Spinal cord (tissue), 10 donors: Measurements from ENCODE around the gene BICDL1. TPM values are rescaled to one million over a fixed set of nuclear protein-coding genes. Genes with fewer than 3 reads are reported as not detected.

Source experiments
- DNase-seq, 6 donors: peaks; one replicate each; pipeline versions ENCODE4 v3.0.0 to v3.0.0-alpha.2; 2013 to 2015; ENCODE audit warnings: low spot score in 6 of 6, low read depth in 4 of 6
- H3K27ac ChIP-seq: one replicate; pipeline ENCODE4 v1.5.1; 2013; ENCODE audit warnings: low read depth, low read length, control low read depth
- H3K27me3 ChIP-seq: one replicate; pipeline ENCODE4 v1.6.1; 2013; ENCODE audit warnings: low read length; ENCODE audit not compliant: control insufficient read depth, insufficient read depth
- H3K36me3 ChIP-seq: one replicate; pipeline ENCODE4 v1.6.1; 2013; ENCODE audit warnings: low read length; ENCODE audit not compliant: control insufficient read depth, insufficient read depth
- H3K4me1 ChIP-seq: one replicate; pipeline ENCODE4 v1.6.1; 2013; ENCODE audit warnings: low read length; ENCODE audit not compliant: control insufficient read depth, insufficient read depth
- H3K4me3 ChIP-seq: one replicate; pipeline ENCODE4 v1.5.1; 2013; ENCODE audit warnings: low read depth, low read length, control low read depth
- H3K9me3 ChIP-seq: one replicate; pipeline ENCODE4 v1.6.1; 2013; ENCODE audit warnings: low read length; ENCODE audit not compliant: control insufficient read depth, insufficient read depth
- WGBS: methylation state at CpG from one replicate; pipeline ENCODE4 v1.1.5; 2013; ENCODE audit warnings: missing lambda C conversion rate; ENCODE audit not compliant: insufficient coverage; 5-methylcytosine and 5-hydroxymethylcytosine counted together
- polyA plus RNA-seq, 2 donors: library from polyadenylated mRNA; unstranded; fragments of 120-200 nt; gene quantifications; one replicate each; pipeline ENCODE4 v1.2.1, GENCODE V29; 2013; ENCODE audit not compliant: insufficient read length in 2 of 2
- total RNA-seq, 2 donors: library from RNA; depleted of rRNA in 1 of 2; stranded (reverse); fragments of 120-200 nt in 1 of 2; fragments of >200 nt in 1 of 2; gene quantifications; one replicate each; pipeline versions ENCODE4 v1.2.3 to v1.2.4, GENCODE V29; 2013 to 2014
- donor health status: healthy.

The BICDL1 gene
- total and polyA plus RNA-seq, 4 donors: 11.7 to 55.1 (median 30.1) TPM

- H3K4me1 ChIP-seq: no peaks in the 10 kb centered on the region
- H3K9me3 ChIP-seq: no peaks in the 10 kb centered on the region
- H3K36me3 ChIP-seq: peaks cover 16% of the 10 kb centered on the region
- H3K4me3 ChIP-seq: no peak overlapping the region
- 90% methylated on average over 17 of the region's 18 CpGs for WGBS
- DNase-seq: no peak
- H3K27ac ChIP-seq: no peak overlapping the region
- H3K27me3 ChIP-seq: no peaks in the 10 kb centered on the region
Measured at GRCh38 chr12:120072472-120073249, 83.6 kb downstream of the BICDL1 start.

GRCh38 chr12:120075034-120075616, 86.1 kb downstream of the BICDL1 start:
- Histone ChIP-seq H3K27me3 (no peaks in the 10 kb centered on the region), H3K9me3 (no peaks in the 10 kb centered on the region), H3K4me3 (no peak overlapping the region), H3K4me1 (no peaks in the 10 kb centered on the region), H3K27ac (no peak overlapping the region), H3K36me3 (peaks cover 16% of the 10 kb centered on the region)
- 80% methylated on average over 1 of the region's 7 CpGs for WGBS
- no peak for DNase-seq

GRCh38 chr12:120076651-120077050, 87.6 kb downstream of the BICDL1 start:
- Histone ChIP-seq H3K4me1 (no peaks in the 10 kb centered on the region), H3K27me3 (no peaks in the 10 kb centered on the region), H3K9me3 (no peaks in the 10 kb centered on the region), H3K36me3 (peaks cover 15% of the 10 kb centered on the region), H3K4me3 (no peak overlapping the region), H3K27ac (no peak overlapping the region)
- WGBS: 96% methylated on average over 6 of the region's 6 CpGs
- DNase-seq: no peak

DNA sequence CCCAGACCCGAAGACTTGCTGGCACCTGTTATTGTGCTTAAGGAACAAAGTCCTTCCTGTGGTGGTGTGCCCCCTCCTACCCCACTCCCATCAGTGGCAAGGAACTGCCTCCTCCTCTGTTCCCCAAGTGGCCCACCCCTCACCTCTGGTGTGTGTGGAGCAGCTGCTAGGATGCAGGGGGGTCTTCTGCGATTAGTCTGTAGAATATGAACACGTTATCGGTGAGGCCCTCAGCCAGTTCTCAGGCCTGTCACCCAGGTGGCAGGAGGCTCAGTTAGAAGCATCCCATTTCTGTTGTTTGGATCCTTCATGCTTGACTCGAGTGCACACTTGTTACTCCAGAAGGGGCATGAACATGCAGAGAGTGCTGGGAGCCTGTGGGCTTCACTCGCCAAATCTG, 88.2 kb downstream of the BICDL1 start:
- Histone ChIP-seq H3K27ac (no peak overlapping the region), H3K4me1 (no peaks in the 10 kb centered on the region), H3K36me3 (peaks cover 14% of the 10 kb centered on the region), H3K27me3 (no peaks in the 10 kb centered on the region), H3K4me3 (no peak overlapping the region), H3K9me3 (no peaks in the 10 kb centered on the region)
- DNase-seq: no peak
- 78% methylated on average over 4 of the region's 6 CpGs for WGBS

DNA sequence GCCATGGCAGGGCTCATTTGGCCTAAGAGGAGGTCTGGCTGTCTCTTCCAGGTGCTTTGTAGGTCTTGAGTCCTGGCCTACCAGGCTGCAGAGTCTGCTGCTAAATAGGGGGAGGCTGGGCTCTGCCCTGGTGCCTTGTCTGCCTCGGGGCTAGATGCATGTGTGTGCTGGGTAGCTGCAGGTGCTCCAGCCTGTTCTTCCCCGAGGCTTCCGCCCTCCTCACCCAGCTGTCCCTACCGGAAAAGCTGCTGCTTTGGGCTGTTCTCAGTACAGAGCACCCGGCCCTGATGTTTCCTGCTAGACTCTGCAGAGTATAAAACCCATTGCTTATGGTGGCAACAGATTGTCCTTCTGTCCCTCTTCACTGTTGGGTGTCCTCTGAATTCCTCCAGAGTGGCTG, 89.8 kb downstream of the BICDL1 start:
- H3K4me1 ChIP-seq: no peaks in the 10 kb centered on the region
- no peak overlapping the region for H3K4me3 ChIP-seq
- H3K27me3 ChIP-seq: no peaks in the 10 kb centered on the region
- DNase-seq: no peak
- H3K9me3 ChIP-seq: no peaks in the 10 kb centered on the region
- H3K36me3 ChIP-seq: peaks cover 12% of the 10 kb centered on the region
- no peak overlapping the region for H3K27ac ChIP-seq
- WGBS: 81% methylated on average over 5 of the region's 5 CpGs

DNA sequence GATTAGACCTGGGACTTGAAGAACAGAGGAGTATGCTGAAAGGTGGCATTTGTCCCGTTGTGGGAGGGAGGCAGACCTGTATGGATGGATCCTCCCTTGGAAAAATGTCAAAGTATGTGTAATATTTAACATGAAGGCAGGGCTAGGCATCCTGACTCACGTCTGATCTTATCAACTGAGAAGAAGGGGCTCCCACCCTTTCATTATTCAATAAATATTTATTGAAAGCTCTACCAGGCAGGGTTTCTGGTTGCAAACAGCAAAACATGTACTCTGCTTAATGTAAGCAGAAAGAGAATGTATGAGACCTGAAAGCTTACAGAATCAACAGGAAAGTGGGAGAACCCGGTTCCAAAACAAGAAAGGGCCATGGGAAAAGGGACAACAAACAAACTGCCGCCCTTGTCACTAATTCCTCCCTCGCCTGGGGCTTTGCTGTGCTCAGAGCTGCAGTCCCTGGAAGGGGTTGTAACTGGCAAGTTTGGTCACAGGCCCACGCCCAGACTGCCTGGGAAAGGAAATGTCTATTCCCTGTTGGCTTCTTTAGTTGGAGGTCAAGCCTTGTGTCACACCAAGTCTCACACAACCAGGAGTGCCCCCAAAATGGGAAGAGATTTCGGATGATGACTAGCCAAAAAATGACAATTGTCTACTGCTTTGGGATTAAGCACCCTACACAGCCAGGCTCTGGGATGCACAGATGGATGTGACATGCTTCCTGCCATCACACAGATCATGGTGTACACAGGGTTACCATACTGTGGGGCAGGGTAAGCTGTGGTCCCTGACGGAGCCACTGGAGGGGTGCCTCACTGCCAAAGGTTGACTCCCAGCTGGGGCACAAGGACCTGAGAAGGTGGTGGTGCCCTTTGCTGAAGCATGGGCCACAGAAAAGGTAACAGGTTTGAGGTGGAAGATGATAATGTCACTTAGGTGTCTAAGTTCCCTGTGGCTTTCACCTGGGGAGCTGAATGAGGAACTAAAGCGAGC, 90.7 kb downstream of the BICDL1 start:
- Histone ChIP-seq H3K27ac (no peak overlapping the region), H3K4me1 (no peaks in the 10 kb centered on the region), H3K36me3 (peaks cover 8% of the 10 kb centered on the region), H3K4me3 (no peak overlapping the region), H3K9me3 (no peaks in the 10 kb centered on the region), H3K27me3 (no peaks in the 10 kb centered on the region)
- DNase-seq: no peak
- WGBS: 92% methylated on average over 7 of the region's 9 CpGs

DNA sequence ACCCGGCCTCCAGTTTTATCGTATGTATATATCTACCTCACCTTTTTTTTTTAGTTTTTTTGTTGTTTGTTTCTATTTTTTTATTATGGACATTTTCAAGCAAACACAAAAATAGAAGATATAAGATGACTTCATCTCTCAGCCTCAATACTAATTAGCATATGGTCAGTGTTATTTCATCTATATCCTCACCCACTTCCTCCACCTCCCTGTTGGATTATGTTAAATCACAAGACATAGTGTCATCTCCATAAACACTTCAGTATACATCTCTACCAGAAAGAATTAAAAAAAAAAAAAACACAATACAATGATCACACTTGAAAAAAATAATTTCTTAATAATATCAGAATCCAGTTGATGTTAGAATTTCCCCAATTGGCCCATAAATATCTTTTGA, 92.6 kb downstream of the BICDL1 start:
- Histone ChIP-seq H3K9me3 (no peaks in the 10 kb centered on the region), H3K27me3 (no peaks in the 10 kb centered on the region), H3K4me3 (no peak overlapping the region), H3K27ac (no peak overlapping the region), H3K4me1 (peaks cover 2% of the 10 kb centered on the region), H3K36me3 (peaks cover 10% of the 10 kb centered on the region)
- no peak for DNase-seq
- no CpG with 5 or more reads among the region's 2 CpGs for WGBS

DNA sequence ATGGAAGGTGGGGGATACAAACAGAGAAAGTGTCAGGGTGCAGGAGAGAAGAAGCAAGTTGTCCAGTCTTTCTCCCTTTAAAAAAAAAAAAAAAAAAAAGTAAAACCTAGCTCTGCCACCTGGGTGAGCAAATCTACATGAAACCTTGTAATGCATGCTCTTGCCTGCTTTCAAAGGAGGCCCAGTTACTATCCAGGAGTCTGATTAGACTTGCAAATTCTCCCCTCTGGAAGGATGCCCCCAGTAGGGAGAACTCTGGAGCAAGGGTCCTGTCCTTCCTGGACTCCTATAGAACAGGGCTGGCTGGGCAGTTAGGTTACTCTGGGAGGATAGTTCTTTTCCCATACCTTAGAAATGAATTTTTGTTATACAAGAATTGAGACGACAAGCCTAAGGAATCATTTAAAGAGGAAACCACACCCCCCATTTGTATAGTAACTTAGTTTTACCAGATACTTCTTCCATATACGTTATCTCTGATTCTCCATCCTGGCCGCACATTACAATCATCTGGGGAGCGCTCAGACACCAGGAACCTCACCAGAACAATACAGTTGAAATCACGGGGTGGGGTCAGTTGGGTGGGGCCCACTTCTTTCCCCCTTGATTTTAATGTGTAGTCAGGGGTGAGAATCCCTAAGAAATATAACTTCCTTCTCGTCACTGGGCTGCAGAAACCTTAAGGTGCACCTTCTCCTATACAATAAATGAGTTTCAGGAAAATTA, 97.0 kb downstream of the BICDL1 start:
- no CpG with 5 or more reads among the region's 6 CpGs for WGBS
- DNase-seq: no peak
- peaks cover 18% of the 10 kb centered on the region for H3K4me1 ChIP-seq
- peak overlapping the region; percentile 53 for H3K4me3 ChIP-seq
- no peak overlapping the region for H3K27ac ChIP-seq
- H3K27me3 ChIP-seq: no peaks in the 10 kb centered on the region
- peaks cover 24% of the 10 kb centered on the region for H3K36me3 ChIP-seq
- H3K9me3 ChIP-seq: no peaks in the 10 kb centered on the region
